ENCODE measurements around the gene IL17RA.

The IL17RA gene

GRCh38 chr22:17093081-17093480 is 8.3 kb downstream of the IL17RA start:
- TF ChIP-seq CTCF (IDR thresholded peaks at IDR 0.05; ENCODE audit: borderline replicate concordance, insufficient read depth, low read depth, low read length), result no peak
- H3K4me3 ChIP-seq (ENCODE audit: low read depth, low read length), result no peak overlapping the region

GRCh38 chr22:17095538-17095937 is 10.7 kb downstream of the IL17RA start:
- H3K4me3 ChIP-seq (ENCODE audit: low read depth, low read length), result no peak overlapping the region

GRCh38 chr22:17096071-17096470 is 11.3 kb downstream of the IL17RA start:
- H3K4me3 ChIP-seq (ENCODE audit: low read depth, low read length), result no peak overlapping the region
- TF ChIP-seq CTCF (IDR thresholded peaks at IDR 0.05; ENCODE audit: borderline replicate concordance, insufficient read depth, low read depth, low read length), result no peak

More at GRCh38 chr22:17095538-17095937, 10.7 kb downstream of the IL17RA start:
- TF ChIP-seq CTCF (IDR thresholded peaks at IDR 0.05; ENCODE audit: borderline replicate concordance, insufficient read depth, low read depth, low read length), result no peak

- H3K4me3 ChIP-seq (ENCODE audit: low read depth, low read length), result no peak overlapping the region
- no peak for TF ChIP-seq CTCF (IDR thresholded peaks at IDR 0.05; ENCODE audit: borderline replicate concordance, insufficient read depth, low read depth, low read length)
Observed at GRCh38 chr22:17097062-17097461, 12.3 kb downstream of the IL17RA start.

GRCh38 chr22:17097701-17098100 is 12.9 kb downstream of the IL17RA start:
- H3K4me3 ChIP-seq (ENCODE audit: low read depth, low read length), result no peak overlapping the region
- no peak for TF ChIP-seq CTCF (IDR thresholded peaks at IDR 0.05; ENCODE audit: borderline replicate concordance, insufficient read depth, low read depth, low read length)

GRCh38 chr22:17098379-17098819 is 13.6 kb downstream of the IL17RA start:
- H3K4me3 ChIP-seq (ENCODE audit: low read depth, low read length), result no peak overlapping the region

More at GRCh38 chr22:17098379-17098819, 13.6 kb downstream of the IL17RA start:
- TF ChIP-seq CTCF (IDR thresholded peaks at IDR 0.05; ENCODE audit: borderline replicate concordance, insufficient read depth, low read depth, low read length), result no peak
